DLD1 (cell line): ENCODE results near the gene ARHGAP30.

Source experiments
- in situ Hi-C: cut with HindIII; loops from 2 replicates; pipeline ENCODE4 v1.10.0; 2017; ENCODE audit warnings: low sequenced_read_pairs

ARHGAP30 gene

GRCh38 chr1:161091796-161092507 is 22.3 kb upstream of the ARHGAP30 start:
- in situ Hi-C loops, result no loop called here

DNA sequence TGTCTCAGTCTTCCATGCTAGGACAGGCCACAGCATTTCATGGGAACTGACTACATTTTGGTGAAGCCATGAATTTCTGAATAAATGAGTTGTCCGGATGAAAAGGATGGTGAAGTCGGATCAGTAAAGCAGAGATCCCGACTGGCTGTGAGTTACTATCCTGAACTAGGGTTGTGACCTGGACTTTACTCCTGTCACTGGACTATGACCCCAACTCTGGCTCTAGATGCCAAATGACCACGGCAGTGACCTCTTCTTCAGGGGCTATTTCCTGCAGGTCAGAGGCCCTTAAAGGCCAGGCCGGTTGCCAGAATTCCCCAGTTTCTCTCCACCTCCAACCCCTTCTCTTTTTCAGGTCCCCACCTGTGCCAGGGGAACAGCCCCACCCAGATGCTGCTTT is 21.4 kb upstream of the ARHGAP30 start:
- in situ Hi-C loops, result no loop called here

DNA sequence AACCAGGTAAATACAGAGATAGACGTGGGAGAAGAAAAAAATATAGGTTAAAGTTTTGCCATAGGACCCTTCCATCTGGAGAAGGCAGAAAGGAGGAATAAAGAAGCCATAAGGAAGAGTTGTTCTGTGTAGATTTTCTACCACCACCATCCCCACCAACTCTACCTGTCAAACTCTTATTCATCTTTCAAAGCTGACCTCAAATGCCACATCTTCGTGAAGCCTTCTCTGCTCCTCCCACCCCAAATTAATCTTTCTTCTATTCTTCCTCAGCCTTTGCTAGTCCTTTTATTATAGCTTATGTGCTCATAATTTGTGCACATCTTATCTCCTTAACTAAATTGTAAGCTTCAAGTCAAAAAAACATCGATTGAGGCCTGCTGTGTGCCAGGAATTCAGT is 20.9 kb upstream of the ARHGAP30 start:
- in situ Hi-C loops, result no loop called here

DNA sequence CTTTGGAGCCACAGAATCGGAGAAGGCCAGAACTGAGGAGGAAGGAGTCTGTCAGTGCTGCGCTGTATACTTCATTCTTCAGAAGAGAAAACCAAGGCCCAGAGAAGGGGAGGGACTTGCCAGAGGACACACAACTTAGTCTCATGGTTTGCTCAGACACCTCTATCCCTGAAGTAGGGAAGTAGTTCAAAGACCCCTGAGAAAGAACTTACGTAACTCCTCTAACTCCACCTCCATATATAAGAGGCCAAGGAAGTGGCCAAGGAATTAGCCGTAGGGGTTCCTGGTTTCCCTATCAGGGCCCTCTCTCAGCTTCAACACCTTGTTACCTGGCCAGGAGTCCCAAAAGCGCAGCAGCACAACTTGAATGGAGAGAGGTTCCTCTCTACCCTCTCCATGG is 20.2 kb upstream of the ARHGAP30 start:
- in situ Hi-C loops, result no loop called here

DNA sequence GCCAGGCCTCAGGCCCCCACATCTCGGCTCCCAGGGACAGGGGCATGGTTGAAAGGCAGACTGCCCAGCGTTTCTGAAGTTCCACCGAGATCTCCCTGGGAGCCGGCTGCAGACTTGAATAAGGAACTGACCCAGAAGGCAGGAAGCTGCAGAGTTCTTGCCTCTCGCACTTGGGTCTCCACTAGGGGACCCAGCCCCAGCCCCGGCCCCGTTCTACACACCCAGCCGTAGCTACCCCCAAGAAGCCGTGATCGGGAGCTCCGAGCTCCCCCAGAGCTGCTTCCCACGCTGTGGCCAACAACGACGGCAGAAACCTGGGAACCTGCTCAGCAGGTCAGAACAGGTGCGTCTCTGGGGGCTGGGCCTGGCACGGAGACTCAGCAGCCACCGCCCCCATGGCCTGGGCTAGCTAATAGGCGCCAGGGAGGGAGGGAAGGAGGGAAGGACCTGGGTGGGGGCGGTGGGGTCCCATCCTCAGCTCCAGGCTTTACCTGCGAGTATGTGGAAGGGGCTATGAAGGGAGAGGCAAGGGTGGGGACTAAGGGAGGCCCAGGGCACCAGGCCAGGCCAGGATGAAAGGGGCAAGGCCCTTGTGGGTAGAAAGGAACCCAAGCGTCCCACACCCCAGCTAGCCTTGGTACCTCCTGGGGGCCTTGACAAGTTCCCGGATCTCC is 19.7 kb upstream of the ARHGAP30 start, which contains the start of gene NECTIN4:
NECTIN4 (minus strand) TSS at position 308 of the 674 bp plus-strand sequence; CDS start at position 46, 262 bp downstream.
- in situ Hi-C loops, result no loop called here

DNA sequence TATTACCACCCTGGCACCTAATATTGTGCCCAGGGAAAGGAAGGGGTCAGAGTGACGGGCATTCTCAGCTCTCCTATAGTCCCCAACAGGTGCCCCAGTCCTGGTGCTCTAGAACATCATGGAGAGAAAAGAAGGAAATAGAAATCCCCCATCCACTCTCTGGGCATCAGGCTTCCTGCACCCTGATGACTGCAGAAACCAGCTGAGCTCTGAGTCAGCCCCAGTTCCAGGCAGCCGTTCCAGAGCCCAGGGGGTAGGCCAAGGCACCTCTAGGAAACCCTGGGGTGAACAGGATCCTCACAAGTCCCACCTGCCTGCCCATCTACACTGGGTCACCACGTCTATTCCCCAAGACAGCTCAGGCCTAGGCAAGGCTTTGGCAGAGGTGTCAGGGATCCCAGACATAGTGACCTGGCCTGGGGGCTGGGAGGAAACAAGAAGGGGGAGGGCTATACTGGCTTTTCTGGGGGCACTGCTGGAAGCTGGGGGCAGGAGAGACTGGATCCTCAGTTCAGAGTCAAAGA is 19.0 kb upstream of the ARHGAP30 start:
- in situ Hi-C loops, result no loop called here

DNA sequence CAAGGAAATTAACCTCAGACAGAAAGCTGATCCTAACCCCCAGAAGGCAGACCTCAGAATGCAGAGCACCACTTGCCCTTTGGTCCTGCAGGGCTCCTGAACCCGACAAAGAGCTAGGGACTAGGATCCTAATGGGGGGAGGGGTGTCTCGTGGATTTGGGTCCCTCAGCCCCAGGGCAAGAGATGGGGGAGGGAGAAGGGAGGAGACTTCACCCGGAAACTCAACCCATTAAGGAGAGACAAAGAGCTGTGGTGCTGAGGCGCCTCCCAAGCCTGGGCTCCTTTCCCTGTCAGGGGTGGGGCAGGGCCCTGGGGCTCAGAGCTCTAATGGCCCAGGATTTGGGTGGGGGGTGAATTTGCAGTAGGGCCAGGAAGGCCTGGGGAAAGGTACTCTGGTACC is 16.8 kb upstream of the ARHGAP30 start:
- in situ Hi-C loops, result no loop called here

- in situ Hi-C loops, result no loop called here
Measured at GRCh38 chr1:161085165-161085564, 15.5 kb upstream of the ARHGAP30 start.

- in situ Hi-C loops, result no loop called here
Measured at GRCh38 chr1:161084597-161084988, 14.9 kb upstream of the ARHGAP30 start.

DNA sequence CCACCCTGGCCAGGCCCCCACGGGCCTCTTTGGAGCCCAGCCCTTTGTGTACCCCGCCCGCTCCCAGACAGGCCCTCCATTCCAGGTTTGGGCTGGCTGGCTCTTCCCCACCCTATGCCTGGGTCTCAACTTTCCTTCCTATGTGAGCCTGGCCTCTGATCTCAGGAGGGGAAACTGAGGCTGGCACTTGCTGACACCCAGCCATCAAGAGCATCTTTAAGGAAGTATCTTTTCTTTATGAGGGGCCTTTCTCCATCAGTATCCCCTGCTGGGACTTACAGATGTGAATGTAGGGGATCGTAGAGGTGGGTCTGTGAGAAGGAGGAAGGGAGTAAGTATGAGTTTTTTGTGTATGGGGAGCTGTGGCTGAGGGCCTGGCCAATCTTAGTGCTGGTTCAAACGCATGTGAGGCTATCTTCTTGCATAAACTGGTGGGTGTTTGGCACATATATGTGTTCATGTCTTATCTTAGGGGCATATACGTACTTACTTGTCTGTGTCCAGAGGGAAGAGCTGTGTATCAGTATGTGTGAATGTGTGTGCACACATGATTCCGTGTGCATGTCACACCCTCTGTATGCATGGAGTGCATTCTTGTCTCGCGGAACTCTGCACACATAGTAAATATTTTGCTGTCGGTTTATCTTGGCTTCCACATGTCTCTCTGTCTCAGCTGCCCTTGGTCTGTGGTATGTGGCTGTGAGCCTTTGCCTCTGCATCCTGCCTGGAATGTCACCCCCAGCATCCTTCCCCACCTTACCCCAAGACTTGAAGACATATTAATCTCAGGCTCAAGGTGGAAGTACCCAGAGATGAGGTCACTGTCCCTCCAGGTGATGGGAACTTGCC is 14.3 kb upstream of the ARHGAP30 start:
- in situ Hi-C loops, result no loop called here

- in situ Hi-C loops, result no loop called here
Measured at GRCh38 chr1:161082996-161083747, 13.5 kb upstream of the ARHGAP30 start.

- in situ Hi-C loops, result no loop called here
Measured at GRCh38 chr1:161082483-161082882, 12.8 kb upstream of the ARHGAP30 start.

DNA sequence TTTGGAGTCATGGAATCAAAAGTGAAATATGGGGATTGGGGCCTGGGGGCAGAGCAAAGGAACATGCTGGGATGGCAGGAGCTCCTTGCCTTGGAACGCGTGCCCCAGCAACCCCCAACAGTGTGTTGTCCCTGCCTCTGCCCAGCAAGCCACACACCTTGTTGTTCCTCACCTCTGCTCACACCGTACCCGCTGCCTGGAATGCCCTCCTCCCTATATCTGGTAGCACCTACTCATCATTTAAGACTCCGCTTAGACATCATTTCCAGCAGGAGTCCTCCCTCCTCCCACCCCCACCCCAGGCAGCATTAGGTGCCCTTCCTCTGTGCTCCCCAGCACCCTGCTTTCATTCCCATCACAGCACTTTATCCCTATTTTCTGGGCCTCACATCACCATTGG is 11.8 kb upstream of the ARHGAP30 start:
- in situ Hi-C loops, result no loop called here

- in situ Hi-C loops, result no loop called here
Measured at GRCh38 chr1:161080441-161081405, 11.0 kb upstream of the ARHGAP30 start.

- in situ Hi-C loops, result no loop called here
Measured at GRCh38 chr1:161079436-161080110, 9.9 kb upstream of the ARHGAP30 start.

- in situ Hi-C loops, result no loop called here
Measured at GRCh38 chr1:161077426-161077825, 7.7 kb upstream of the ARHGAP30 start.

DNA sequence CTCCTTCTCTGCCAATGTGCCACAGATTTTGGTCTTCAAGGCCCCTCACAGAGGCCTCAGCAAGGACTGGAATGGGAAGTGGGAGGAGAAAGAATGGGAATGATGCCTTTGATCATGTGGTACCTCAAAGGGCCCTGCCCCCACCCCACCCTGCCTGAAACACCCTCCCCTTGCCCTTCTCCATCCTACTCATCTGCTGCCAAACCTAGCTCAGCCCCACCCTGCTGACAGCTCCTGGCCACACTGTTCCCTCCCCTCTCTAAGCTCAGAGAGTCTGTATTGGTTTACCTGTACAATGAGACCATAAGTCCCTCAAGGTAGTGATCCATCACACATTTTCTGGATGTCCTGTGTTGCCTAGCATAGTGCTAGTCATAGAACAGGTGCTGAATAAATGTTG is 6.7 kb upstream of the ARHGAP30 start:
- in situ Hi-C loops, result no loop called here

- in situ Hi-C loops, result no loop called here
Measured at GRCh38 chr1:161074676-161075368, 5.1 kb upstream of the ARHGAP30 start.
